Parathyroid adenoma (tissue), 2 donors: Measurements from ENCODE around the gene FBLN2.

Experiments
- H2AFZ ChIP-seq: fragments of 300-600 bp; sonication (generic); one replicate; pipeline ENCODE4 v1.7.0; 2017; ENCODE audit warnings: antibody characterized with exemption, mild to moderate bottlenecking
- H3K27ac ChIP-seq: fragments of 300-600 bp; sonication (generic); one replicate; pipeline ENCODE4 v1.7.0; 2017
- H3K27me3 ChIP-seq: fragments of 300-600 bp; sonication (generic); one replicate; pipeline ENCODE4 v1.7.0; 2017; ENCODE audit warnings: low read length; ENCODE audit not compliant: control insufficient read depth, insufficient read depth
- H3K36me3 ChIP-seq: fragments of 300-600 bp; sonication (generic); one replicate; pipeline ENCODE4 v1.7.0; 2017; ENCODE audit warnings: low read length; ENCODE audit not compliant: control insufficient read depth, insufficient read depth
- H3K4me1 ChIP-seq: fragments of 300-600 bp; sonication (generic); one replicate; pipeline ENCODE4 v1.7.0; 2017; ENCODE audit warnings: control low read depth
- H3K4me2 ChIP-seq: fragments of 300-600 bp; sonication (generic); one replicate; pipeline ENCODE4 v1.7.0; 2017; ENCODE audit warnings: low read length
- H3K4me3 ChIP-seq: fragments of 300-600 bp; sonication (generic); one replicate; pipeline ENCODE4 v1.7.0; 2017; ENCODE audit warnings: low read depth, low read length
- H3K79me2 ChIP-seq: fragments of 300-600 bp; sonication (generic); one replicate; pipeline ENCODE4 v1.7.0; 2017; ENCODE audit warnings: control low read depth
- H3K9ac ChIP-seq: fragments of 300-600 bp; sonication (generic); one replicate; pipeline ENCODE4 v1.7.0; 2017; ENCODE audit warnings: mild to moderate bottlenecking
- H3K9me3 ChIP-seq: fragments of 300-600 bp; sonication (generic); one replicate; pipeline ENCODE4 v1.7.0; 2017; ENCODE audit warnings: low read length; ENCODE audit not compliant: control insufficient read depth
- CTCF ChIP-seq: fragments of 300-600 bp; sonication (generic); IDR thresholded peaks from one replicate; pipeline ENCODE4 v1.7.0; 2017; ENCODE audit warnings: antibody characterized with exemption, mild to moderate bottlenecking
- donor health status: primary hyperparathyroidism.

FBLN2 gene

GRCh38 chr3:13538520-13539291 lies 10.2 kb upstream of the FBLN2 start:
- Histone ChIP-seq H2AFZ (no peak overlapping the region), H3K9me3 (no peaks in the 10 kb centered on the region), H3K27me3 (no peaks in the 10 kb centered on the region), H3K36me3 (no peaks in the 10 kb centered on the region), H3K4me2 (no peak overlapping the region), H3K9ac (no peak overlapping the region), H3K79me2 (no peaks in the 10 kb centered on the region), H3K4me3 (no peak overlapping the region), H3K27ac (no peak overlapping the region), H3K4me1 (no peaks in the 10 kb centered on the region)
- no peak for TF ChIP-seq CTCF

DNA sequence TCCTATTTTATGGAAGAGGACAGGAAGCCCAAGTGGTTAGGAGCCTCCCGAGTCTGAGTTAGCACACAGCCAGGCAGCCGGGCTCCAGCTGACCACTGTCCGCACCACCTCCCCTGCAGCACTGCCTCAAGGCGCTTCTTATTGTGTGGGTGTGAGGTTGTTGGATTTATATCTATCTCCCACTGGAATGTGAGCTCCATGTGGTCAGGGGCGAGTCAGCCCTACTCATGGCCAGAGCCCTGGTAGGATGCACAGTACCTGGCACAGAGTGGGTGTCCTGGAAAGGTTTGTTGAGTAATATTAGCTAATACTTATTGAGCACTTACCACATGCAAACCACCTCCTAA lies 9.7 kb upstream of the FBLN2 start:
- H3K79me2 ChIP-seq, result no peaks in the 10 kb centered on the region
- no peaks in the 10 kb centered on the region for H3K27me3 ChIP-seq
- no peak overlapping the region for H3K27ac ChIP-seq
- no peaks in the 10 kb centered on the region for H3K36me3 ChIP-seq
- H3K9ac ChIP-seq, result no peak overlapping the region
- H3K9me3 ChIP-seq, result no peaks in the 10 kb centered on the region
- H2AFZ ChIP-seq, result no peak overlapping the region
- no peak overlapping the region for H3K4me3 ChIP-seq
- no peak for TF ChIP-seq CTCF
- no peak overlapping the region for H3K4me2 ChIP-seq
- no peaks in the 10 kb centered on the region for H3K4me1 ChIP-seq

DNA sequence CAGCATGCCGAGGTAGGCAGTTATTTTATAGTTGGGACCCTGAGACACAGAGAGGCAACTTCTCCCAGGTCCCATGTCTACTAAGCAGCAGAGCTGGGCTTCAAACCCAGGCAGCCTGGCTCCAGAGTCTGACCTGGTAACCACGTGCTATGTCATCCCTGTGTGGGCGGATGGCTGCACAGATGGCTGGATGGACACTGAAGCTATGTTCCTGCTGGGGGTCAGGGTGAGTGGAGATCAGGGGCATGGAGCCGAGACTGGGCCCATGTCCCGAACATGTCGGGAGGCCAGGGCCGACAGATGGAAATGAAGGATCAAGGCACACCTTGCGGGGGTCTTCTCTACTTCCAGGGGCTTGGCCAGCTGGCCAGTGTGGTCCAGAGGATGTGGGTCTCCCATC lies 9.3 kb upstream of the FBLN2 start:
- no peak overlapping the region for H2AFZ ChIP-seq
- H3K27ac ChIP-seq, result no peak overlapping the region
- no peaks in the 10 kb centered on the region for H3K79me2 ChIP-seq
- no peak overlapping the region for H3K4me3 ChIP-seq
- no peaks in the 10 kb centered on the region for H3K4me1 ChIP-seq
- TF ChIP-seq CTCF, result no peak
- H3K27me3 ChIP-seq, result no peaks in the 10 kb centered on the region
- H3K4me2 ChIP-seq, result no peak overlapping the region
- no peaks in the 10 kb centered on the region for H3K9me3 ChIP-seq
- no peak overlapping the region for H3K9ac ChIP-seq
- no peaks in the 10 kb centered on the region for H3K36me3 ChIP-seq

DNA sequence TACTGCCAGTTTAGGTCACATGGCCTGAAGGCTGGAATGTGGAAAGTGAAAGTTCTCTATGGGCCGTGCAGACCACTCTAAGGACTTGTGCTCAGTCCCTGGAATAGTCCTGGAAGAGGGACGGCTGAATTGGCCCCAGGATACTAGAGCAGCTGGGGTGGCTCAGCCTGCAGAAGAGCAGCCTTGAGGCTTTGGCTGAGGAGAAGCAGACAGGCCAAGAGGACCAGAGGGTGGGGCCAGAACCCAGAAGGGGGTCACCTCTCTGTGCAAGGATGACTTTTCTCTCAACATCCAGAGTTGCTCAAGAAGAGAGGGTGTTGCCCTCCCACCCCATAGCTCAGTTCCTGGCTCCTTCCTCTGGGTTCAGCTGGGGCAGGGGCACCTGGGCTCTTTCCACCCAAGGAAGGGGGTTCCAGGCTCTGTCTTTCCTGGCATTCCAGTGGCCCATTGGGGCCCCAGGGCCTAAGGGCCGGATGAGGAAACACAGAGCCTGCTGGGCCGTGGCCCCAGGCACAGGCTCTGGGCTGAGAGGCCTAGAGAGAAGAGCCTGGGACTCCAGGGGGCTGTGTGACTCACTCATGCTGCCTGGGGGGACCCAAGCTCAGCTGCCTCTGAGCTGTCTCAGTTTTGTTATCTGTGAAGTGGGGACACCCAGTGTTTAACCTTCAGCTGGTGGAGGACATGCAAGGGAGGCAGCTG lies 8.5 kb upstream of the FBLN2 start:
- H3K79me2 ChIP-seq, result no peaks in the 10 kb centered on the region
- H3K4me3 ChIP-seq, result no peak overlapping the region
- no peak for TF ChIP-seq CTCF
- H3K4me2 ChIP-seq, result no peak overlapping the region
- H3K9ac ChIP-seq, result no peak overlapping the region
- H3K4me1 ChIP-seq, result no peaks in the 10 kb centered on the region
- H2AFZ ChIP-seq, result no peak overlapping the region
- H3K36me3 ChIP-seq, result no peaks in the 10 kb centered on the region
- H3K27me3 ChIP-seq, result no peaks in the 10 kb centered on the region
- H3K9me3 ChIP-seq, result no peaks in the 10 kb centered on the region
- no peak overlapping the region for H3K27ac ChIP-seq

DNA sequence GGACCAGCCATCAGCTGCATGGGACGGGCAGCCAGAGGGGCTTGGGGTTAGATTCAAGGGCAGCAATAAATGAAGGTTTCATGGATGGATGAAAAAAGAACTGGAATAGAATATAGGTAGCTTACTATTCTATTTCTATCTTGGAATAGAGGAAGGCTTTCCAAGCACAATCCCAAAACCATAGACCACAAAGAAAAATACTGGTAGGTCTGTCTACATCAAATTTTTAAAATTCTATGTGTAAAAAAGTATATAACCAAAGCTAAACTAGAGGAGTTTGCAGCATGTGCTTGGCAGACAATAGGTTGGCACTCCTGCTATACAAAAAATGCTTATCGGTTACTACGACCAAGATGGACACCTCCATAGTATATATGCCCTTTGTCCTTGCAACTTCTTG lies 7.2 kb upstream of the FBLN2 start:
- Histone ChIP-seq H3K27ac (no peak overlapping the region), H3K9ac (no peak overlapping the region), H3K4me3 (no peak overlapping the region), H3K9me3 (no peaks in the 10 kb centered on the region), H3K79me2 (no peaks in the 10 kb centered on the region), H3K27me3 (no peaks in the 10 kb centered on the region), H2AFZ (no peak overlapping the region), H3K4me1 (no peaks in the 10 kb centered on the region), H3K4me2 (no peak overlapping the region), H3K36me3 (no peaks in the 10 kb centered on the region)
- TF ChIP-seq CTCF, result no peak
